ENCODE measurements around the gene TMEM242. TPM values are rescaled to one million over a fixed set of nuclear protein-coding genes. Genes with fewer than 3 reads are reported as not detected.

Gene TMEM242
- total RNA-seq, 2 donors from 2014 or later = 12.4 to 14.5 TPM

DNA sequence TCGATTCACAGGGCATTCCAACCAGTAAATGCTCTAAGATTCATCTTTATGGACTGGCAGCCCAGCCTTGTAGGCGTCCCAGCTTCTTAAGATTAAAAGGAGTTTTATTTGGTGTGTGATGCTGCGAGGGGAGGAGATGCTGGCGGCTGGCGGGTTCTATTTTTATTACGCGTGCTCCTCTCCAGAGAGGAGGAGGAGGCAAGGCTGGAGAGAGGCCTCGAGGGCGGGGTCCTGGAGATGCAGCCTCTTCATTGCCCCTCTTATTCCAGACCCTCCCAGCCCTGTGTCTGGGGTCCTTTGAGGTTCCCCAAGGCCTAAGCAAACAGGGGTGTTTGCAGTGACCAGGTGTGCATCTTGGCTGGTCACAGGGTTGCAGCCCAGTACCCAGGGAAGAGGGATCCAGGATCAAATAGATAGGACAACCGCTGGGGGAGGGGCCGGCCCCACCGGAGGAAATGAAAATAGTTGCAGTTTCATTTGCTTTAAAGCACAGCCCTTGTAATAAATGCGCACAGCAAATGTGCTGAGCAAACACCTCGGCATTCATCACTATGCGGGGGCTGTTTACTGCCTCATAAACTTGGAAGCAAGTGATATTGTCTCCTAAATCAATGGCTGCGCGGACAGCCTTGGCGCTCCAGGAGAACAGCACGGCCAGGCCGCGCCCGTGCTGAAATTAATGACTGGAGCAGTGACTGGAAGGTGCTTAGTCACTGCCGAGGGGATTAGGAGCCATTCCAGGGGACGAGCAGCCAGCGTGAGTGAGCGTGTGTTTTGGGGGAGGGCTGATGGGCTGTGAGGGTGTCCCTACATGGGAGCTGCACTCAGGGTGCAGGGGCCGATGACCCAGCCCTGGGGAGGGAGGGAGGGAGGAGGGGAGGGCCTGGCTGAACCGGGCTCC is 83.0 kb downstream of the TMEM242 start:
- intact Hi-C loops (cut with DNase I) = no loop called here
- ATAC-seq (peak; percentile 5 to 55), DNase-seq (peak; percentile 64)

- intact Hi-C loops (cut with DNase I) = loop anchor here in 1 of 2 donors (5.0 kb wide), 1 partner anchor 33 kb away; no protein-coding TSS in a partner anchor
- DNase-seq = no peak
Observed at GRCh38 chr6:157239671-157240058, 83.7 kb downstream of the TMEM242 start.

More at GRCh38 chr6:157239671-157240058, 83.7 kb downstream of the TMEM242 start:
- no peak for ATAC-seq

Other genes with a start within 250 kb of the TMEM242 start
- 10 to 100 TPM; 12.1 to 12.3 TPM for gene ZDHHC14, start 57.7 kb upstream of the TMEM242 start, total RNA-seq

Measured in left cardiac atrium (tissue), 4 donors.